Measurements from ENCODE around the gene MLST8. TPM values are rescaled to one million over a fixed set of nuclear protein-coding genes. Genes with fewer than 3 reads are reported as not detected.

Gene MLST8
- total and polyA plus RNA-seq, 2 of the 8 experiments (the other 6 are each of a cell fraction or from before 2014, with no cell fraction given) = 67.6 to 321 TPM

- Histone ChIP-seq H4K8ac (ENCODE audit: extremely low read depth, insufficient read depth, low read length) (peak within 1 kb of the TSS; percentile 89), H4K91ac (replicated peaks; ENCODE audit: insufficient read length, low read length) (peak within 1 kb of the TSS; percentile 85), H2BK15ac (ENCODE audit: low read length) (peak within 1 kb of the TSS; percentile 72), H3K4me1 (replicated peaks in 1 of 4; ENCODE audit: control insufficient read depth in 3 of 4, insufficient read depth in 4 of 4, low read length in 3 of 4) (peaks cover 0 to 10% (median 3%) of the 10 kb centered on the region in 4 experiments; a peak in 4 of 7 replicates), H3K9me3 (ENCODE audit: insufficient read depth in 2 of 2, low read depth in 1 of 2, low read length in 1 of 2) (no peaks in the 10 kb centered on the region), H3K36me3 (ENCODE audit: control insufficient read depth in 2 of 4, insufficient read depth in 4 of 4, low read length in 3 of 4) (no peaks in the 10 kb centered on the region), H3K56ac (replicated peaks; ENCODE audit: insufficient read length, low read depth, low read length) (no peak within 1 kb of the TSS), H3K9ac (replicated peaks in 1 of 4; ENCODE audit: extremely low read depth in 1 of 4, low read depth in 3 of 4, low read length in 3 of 4) (no peak within 1 kb of the TSS), H4K5ac (ENCODE audit: insufficient read length, low read depth, low read length) (no peak within 1 kb of the TSS), H2AK5ac (ENCODE audit: low read depth, low read length) (peak within 1 kb of the TSS; percentile 24; the same call in 1 of the 2 replicates), H3K23me2 (ENCODE audit: low read depth, low read length) (peaks cover 8% of the 10 kb centered on the region; the same call in 1 of the 2 replicates), H2BK20ac (ENCODE audit: low read length) (no peak within 1 kb of the TSS), H2BK12ac (ENCODE audit: low read depth, low read length) (no peak within 1 kb of the TSS), H2BK120ac (replicated peaks; ENCODE audit: low read depth, low read length) (no peak within 1 kb of the TSS), H3K27ac (ENCODE audit: low read depth, low read length) (no peak within 1 kb of the TSS), H3K79me2 (ENCODE audit: control insufficient read depth in 1 of 2, insufficient read depth in 2 of 2, low read length in 2 of 2) (no peaks in the 10 kb centered on the region), H4K20me1 (replicated peaks in 1 of 2; ENCODE audit: control insufficient read depth in 1 of 2, insufficient read depth in 2 of 2, low read length in 2 of 2) (peaks cover 4 to 14% of the 10 kb centered on the region in 2 experiments), H3K4ac (replicated peaks; ENCODE audit: insufficient read length, low read depth, low read length) (peak within 1 kb of the TSS; percentile 69), H3K18ac (ENCODE audit: extremely low read depth, low read length) (no peak within 1 kb of the TSS; the same call in 1 of the 2 replicates), H3K23ac (ENCODE audit: insufficient read length) (no peak within 1 kb of the TSS), H2BK5ac (ENCODE audit: low read depth, low read length) (no peak within 1 kb of the TSS), H3K79me1 (ENCODE audit: low read depth, low read length) (no peaks in the 10 kb centered on the region), H2AFZ (ENCODE audit: low read length) (no peak within 1 kb of the TSS), H3K4me3 (ENCODE audit: extremely low read depth in 1 of 4, insufficient read depth in 2 of 4, low read depth in 3 of 4, low read length in 4 of 4) (peak within 1 kb of the TSS; percentile 39 to 74 (median 48)), H3K14ac (ENCODE audit: insufficient read length) (no peak within 1 kb of the TSS), H3K4me2 (ENCODE audit: insufficient read depth in 1 of 2, low read depth in 2 of 2, low read length in 2 of 2) (peak within 1 kb of the TSS; percentile 52 to 97), H3K27me3 (replicated peaks in 1 of 4; ENCODE audit: control insufficient read depth in 3 of 4, extremely low read depth in 1 of 4, insufficient read depth in 3 of 4, low read length in 3 of 4) (peaks cover 4 to 34% (median 24%) of the 10 kb centered on the region in 4 experiments)
- ChIA-PET POLR2A (ENCODE audit: partially characterized antibody) (interaction anchor here (0.8 to 6.9 kb wide), 14 partner anchors 10 to 56 kb away, joined by 3 to 63 read pairs (median 6); partner anchors contain the start of genes BRICD5, DNASE1L2, ECI1 and MLST8), CTCF (ENCODE audit: partially characterized antibody) (interaction anchor here (0.6 to 3.2 kb wide), 8 partner anchors 7 to 467 kb away, joined by 3 to 26 read pairs (median 9); partner anchors contain the start of genes BRICD5, DNASE1L2 and ECI1)
- FAIRE-seq (no peak), DNase-seq (ENCODE audit: low read depth in 1 of 2, low spot score in 2 of 2) (no peak)
- TF ChIP-seq KDM4A (IDR thresholded peaks at IDR 0.05; ENCODE audit: low read depth, low read length, severe bottlenecking) (peak; percentile 2), FOSL1 (IDR thresholded peaks at IDR 0.05; ENCODE audit: insufficient read depth, low read depth, low read length) (0 out of 2 replicates have a peak, but pooled peaks have one; percentile 20), MAX (IDR thresholded peaks at IDR 0.05) (peak; percentile 26; the same call in 1 of the 2 replicates), JUN (IDR thresholded peaks at IDR 0.05; ENCODE audit: low read depth, low read length) (no peak)
- WGBS, 2 experiments (ENCODE audit: extremely low coverage in 1 of 2, insufficient coverage in 1 of 2, insufficient read length in 1 of 2, insufficient replicate concordance in 2 of 2, low coverage in 1 of 2, low lambda C conversion rate in 2 of 2, missing lambda C conversion rate in 1 of 2) = 0% methylated on average over 7 of the region's 129 CpGs; no CpG with 5 or more reads in 1 of the 2 experiments
These were observed 8.9 kb upstream of the MLST8 start, which contains the start of gene CASKIN1 for GRCh38 chr16:2196162-2196980. Gene CASKIN1, minus strand, starts transcription at chr16:2196605. Its CDS starts 173 bp downstream, at chr16:2196432.

Data from H1 (cell line).